Calu3 (cell line): Measurements from ENCODE around the gene TMC4. TPM values are rescaled to one million over a fixed set of nuclear protein-coding genes. Genes with fewer than 3 reads are reported as not detected.
A peak's percentile ranks its signal among the peaks of the same experiment; 100 is the strongest.

Experiments
- BruUV-seq: library from RNA; stranded (reverse); fragments of 400-500 nt; replicated peaks from 2 replicates; lab custom pipeline; 2021; lab: Mats Ljungman, UMichigan
- CTCF ChIA-PET: fragments of 300-600 bp; sonication (Branson Sonifier 250); formaldehyde crosslinking; loops from one replicate; lab custom pipeline; 2022; ENCODE audit warnings: antibody characterized with exemption; lab: Charles Lee
- DNase-seq: peaks from one replicate; pipeline ENCODE4 v3.0.0; 2022
- H3K27ac Mint-ChIP-seq: one replicate; pipeline ENCODE4 v1.8.0; 2022; ENCODE audit warnings: mixed read lengths; ENCODE audit not compliant: unreplicated experiment
- H3K27me3 Mint-ChIP-seq: one replicate; pipeline ENCODE4 v1.8.0; 2022; ENCODE audit warnings: mixed read lengths; ENCODE audit not compliant: unreplicated experiment
- H3K36me3 Mint-ChIP-seq: one replicate; pipeline ENCODE4 v1.8.0; 2022; ENCODE audit warnings: mild to moderate bottlenecking, moderate library complexity, mixed read lengths; ENCODE audit not compliant: insufficient read depth, unreplicated experiment
- H3K4me1 Mint-ChIP-seq: one replicate; pipeline ENCODE4 v1.8.0; 2022; ENCODE audit warnings: mild to moderate bottlenecking, low read depth, mixed read lengths; ENCODE audit not compliant: unreplicated experiment
- H3K4me3 Mint-ChIP-seq: one replicate; pipeline ENCODE4 v1.8.0; 2022; ENCODE audit warnings: mild to moderate bottlenecking, low read depth, moderate library complexity, mixed read lengths; ENCODE audit not compliant: unreplicated experiment
- H3K9me3 Mint-ChIP-seq: one replicate; pipeline ENCODE4 v1.8.0; 2022; ENCODE audit warnings: low read depth, mixed read lengths; ENCODE audit not compliant: unreplicated experiment
- CTCF ChIP-seq: fragments of 200-600 bp; IDR thresholded peaks from one replicate; pipeline ENCODE4 v1.8.0; 2022; ENCODE audit warnings: antibody characterized with exemption; ENCODE audit not compliant: unreplicated experiment
- intact Hi-C: fragments of 100-400 bp; cut with micrococcal nuclease; formaldehyde crosslinking; loops from one replicate; pipeline ENCODE4 v1.10.0; 2022; ENCODE audit not compliant: unreplicated experiment
- total RNA-seq: library from RNA; stranded (reverse); gene quantifications from 2 replicates; pipeline ENCODE4 v1.2.3, GENCODE V29; 2022

The TMC4 gene
- total RNA-seq, 1 experiment from 2014 or later = 157 TPM

GRCh38 chr19:54162884-54163283 lies 10.1 kb downstream of the TMC4 start:
- BruUV-seq = no TSS peak
- CTCF ChIA-PET = interaction anchor here (0.9 kb wide), 1 partner anchor 10 kb away, joined by 3 read pairs; the partner anchor contains the start of gene TMC4
- H3K27ac Mint-ChIP-seq = peak overlapping the region; percentile 45
- H3K4me3 Mint-ChIP-seq = no peak overlapping the region
- no peak for DNase-seq
- no peaks in the 10 kb centered on the region for H3K27me3 Mint-ChIP-seq
- no peak for TF ChIP-seq CTCF
- H3K4me1 Mint-ChIP-seq = peaks cover 26% of the 10 kb centered on the region
- peaks cover 5% of the 10 kb centered on the region for H3K9me3 Mint-ChIP-seq
- intact Hi-C loops = no loop called here
- peaks cover 86% of the 10 kb centered on the region for H3K36me3 Mint-ChIP-seq

GRCh38 chr19:54162241-54162805 lies 10.6 kb downstream of the TMC4 start:
- no peak for DNase-seq
- Mint-ChIP-seq H3K4me3 (no peak overlapping the region), H3K27ac (peak overlapping the region; percentile 45), H3K27me3 (no peaks in the 10 kb centered on the region), H3K36me3 (peaks cover 85% of the 10 kb centered on the region), H3K9me3 (peaks cover 5% of the 10 kb centered on the region), H3K4me1 (peaks cover 27% of the 10 kb centered on the region)
- CTCF ChIA-PET = interaction anchor here (0.9 kb wide), 1 partner anchor 10 kb away, joined by 3 read pairs; the partner anchor contains the start of gene TMC4
- TF ChIP-seq CTCF = no peak
- BruUV-seq = no TSS peak
- intact Hi-C loops = no loop called here

- Mint-ChIP-seq H3K9me3 (peaks cover 5% of the 10 kb centered on the region), H3K4me3 (peak overlapping the region; percentile 87), H3K27ac (peak overlapping the region; percentile 89), H3K4me1 (peaks cover 35% of the 10 kb centered on the region), H3K27me3 (no peaks in the 10 kb centered on the region), H3K36me3 (peaks cover 92% of the 10 kb centered on the region)
- TF ChIP-seq CTCF = no peak
- no TSS peak for BruUV-seq
- no peak for DNase-seq
- CTCF ChIA-PET = interaction anchor here (0.9 to 1.8 kb wide), 2 partner anchors 12 to 24 kb away, joined by 5 to 7 read pairs; partner anchors contain the start of gene TMC4
- intact Hi-C loops = no loop called here
Observed at GRCh38 chr19:54160854-54161253, 12.1 kb downstream of the TMC4 start.

- TSS peak; percentile 71 for BruUV-seq
- H3K27me3 Mint-ChIP-seq = no peaks in the 10 kb centered on the region
- no peak for DNase-seq
- H3K4me1 Mint-ChIP-seq = peaks cover 30% of the 10 kb centered on the region
- peaks cover 97% of the 10 kb centered on the region for H3K36me3 Mint-ChIP-seq
- peak overlapping the region; percentile 87 for H3K4me3 Mint-ChIP-seq
- intact Hi-C loops = no loop called here
- peak overlapping the region; percentile 89 for H3K27ac Mint-ChIP-seq
- CTCF ChIA-PET = interaction anchor here (0.9 to 2.2 kb wide), 5 partner anchors 13 to 361 kb away, joined by 3 to 11 read pairs (median 5); partner anchors contain the start of genes MBOAT7 and TMC4
- peaks cover 2% of the 10 kb centered on the region for H3K9me3 Mint-ChIP-seq
- no peak for TF ChIP-seq CTCF
Observed at GRCh38 chr19:54160182-54160811, 12.7 kb downstream of the TMC4 start.
